ENCODE measurements around the gene GRB7.
A peak's percentile ranks its signal among the peaks of the same experiment; 100 is the strongest.
"Not testable (repeated sequence)": the region's sequence is repeated elsewhere in the genome, so short reads cannot be mapped to it uniquely, and the experiment has no call there.

Gene GRB7

DNA sequence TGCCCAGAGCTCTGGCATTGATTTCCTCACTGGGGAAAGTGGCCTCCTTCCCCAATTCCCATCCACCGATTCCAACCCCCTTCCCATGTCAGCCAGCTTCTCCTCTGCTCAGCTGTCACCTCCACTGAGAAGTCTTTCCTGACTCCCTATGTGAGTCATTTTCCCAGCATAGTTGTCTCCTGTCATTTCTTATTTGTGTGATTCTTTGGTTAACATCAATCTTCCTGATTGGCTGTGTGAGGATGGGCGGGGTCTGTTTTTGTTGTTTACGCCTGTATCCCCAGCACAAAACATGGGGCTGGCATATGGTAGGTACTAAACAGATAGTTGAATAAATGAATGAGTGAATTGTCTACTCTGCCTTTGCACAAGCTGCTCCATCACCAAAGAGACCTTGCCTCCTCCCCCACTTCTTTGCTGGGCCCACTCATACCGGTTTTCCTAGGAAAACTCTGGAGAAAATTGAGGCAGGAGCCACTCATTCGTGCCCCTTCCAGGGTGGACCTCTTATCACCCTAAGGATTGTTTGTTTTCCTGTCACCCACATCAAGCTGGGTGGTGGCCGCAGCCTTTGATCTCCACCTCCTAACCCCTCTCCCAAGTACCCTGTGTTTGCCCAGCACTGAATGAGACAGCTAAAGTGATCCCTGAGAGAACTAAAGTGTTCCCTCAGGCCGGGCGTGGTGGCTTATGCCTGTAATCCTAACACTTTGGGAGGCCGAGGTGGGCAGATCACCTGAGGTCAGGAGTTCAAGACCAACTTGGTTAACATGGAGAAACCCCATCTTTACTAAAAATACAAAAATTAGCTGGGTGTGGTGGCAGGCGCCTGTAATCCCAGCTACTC lies 1.2 kb upstream of the GRB7 start:
- DNase-seq (ENCODE audit: low spot score), result no peak

DNA sequence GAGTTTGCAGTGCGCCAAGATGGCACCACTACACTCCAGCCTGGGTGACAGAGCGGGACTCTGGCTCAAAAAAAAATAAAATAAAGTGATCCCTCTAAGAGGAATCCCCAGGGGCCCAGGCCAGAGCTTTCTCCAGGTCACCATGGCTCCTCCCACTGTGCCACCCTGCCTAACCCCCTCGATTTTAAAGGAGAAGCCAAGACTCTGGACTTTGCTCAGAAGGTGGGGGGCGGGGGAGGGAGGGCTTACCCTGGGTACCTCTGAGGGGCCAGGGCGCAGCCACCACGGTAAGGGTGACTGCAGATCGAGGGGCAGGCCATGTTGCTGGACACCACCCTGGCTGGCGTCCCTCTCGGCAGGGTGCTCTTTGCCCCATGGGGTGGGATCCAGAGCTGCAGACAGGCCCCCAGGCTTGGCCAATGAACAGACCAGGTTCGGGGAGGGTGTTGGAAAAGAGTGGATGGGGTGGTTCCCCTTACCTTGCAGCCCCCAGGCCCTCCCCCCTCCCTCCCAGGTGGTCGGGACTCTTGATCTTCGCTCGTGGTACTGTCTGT lies 455 bp upstream of the GRB7 start:
- no peak for DNase-seq (ENCODE audit: low spot score)

DNA sequence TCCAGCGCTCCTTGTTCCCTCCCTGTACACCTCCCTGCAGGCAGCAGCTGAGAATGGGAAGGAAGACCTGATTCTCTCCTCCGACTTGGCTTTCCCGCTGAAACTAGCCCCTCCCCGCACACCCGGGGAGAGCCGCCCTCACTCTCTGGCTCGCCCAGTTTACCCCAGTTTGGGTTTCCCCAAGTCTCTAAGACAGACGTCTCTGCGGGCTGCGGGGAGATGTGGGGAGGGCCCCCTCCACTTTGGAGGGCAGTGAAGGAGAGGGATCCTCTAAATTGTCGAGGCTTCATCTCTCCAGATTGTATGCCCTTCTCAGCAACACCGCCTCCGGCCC lies 797 bp downstream of the GRB7 start:
- no peak for DNase-seq (ENCODE audit: low spot score)

- peak; percentile 69 for DNase-seq (ENCODE audit: low spot score)
These were observed 1.5 kb downstream of the GRB7 start for GRCh38 chr17:39738983-39739884.

DNA sequence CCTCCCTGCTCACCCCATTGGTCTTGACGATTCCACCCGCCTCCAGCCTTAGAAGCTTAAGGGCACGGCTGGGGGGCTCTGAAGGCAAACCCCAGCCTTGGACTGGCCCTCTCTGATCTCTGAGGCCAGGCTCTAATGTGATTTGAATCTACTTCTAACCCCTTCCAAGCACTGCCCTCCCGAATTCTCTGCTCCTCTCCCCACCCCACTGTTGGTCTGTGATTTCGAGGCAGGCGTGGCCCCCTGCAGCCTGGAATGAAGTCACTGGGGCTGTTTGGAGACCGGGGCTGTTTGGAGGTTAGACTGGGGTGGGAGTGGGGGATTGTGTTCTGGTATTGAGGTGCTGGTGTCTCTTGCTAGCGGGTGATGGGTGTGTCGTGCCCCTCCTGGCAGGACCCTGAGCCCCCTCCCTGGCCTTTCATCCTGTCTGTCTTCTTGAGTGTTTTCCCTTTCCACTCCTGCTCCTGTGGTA lies 2.2 kb downstream of the GRB7 start:
- no peak for DNase-seq (ENCODE audit: low spot score)

DNA sequence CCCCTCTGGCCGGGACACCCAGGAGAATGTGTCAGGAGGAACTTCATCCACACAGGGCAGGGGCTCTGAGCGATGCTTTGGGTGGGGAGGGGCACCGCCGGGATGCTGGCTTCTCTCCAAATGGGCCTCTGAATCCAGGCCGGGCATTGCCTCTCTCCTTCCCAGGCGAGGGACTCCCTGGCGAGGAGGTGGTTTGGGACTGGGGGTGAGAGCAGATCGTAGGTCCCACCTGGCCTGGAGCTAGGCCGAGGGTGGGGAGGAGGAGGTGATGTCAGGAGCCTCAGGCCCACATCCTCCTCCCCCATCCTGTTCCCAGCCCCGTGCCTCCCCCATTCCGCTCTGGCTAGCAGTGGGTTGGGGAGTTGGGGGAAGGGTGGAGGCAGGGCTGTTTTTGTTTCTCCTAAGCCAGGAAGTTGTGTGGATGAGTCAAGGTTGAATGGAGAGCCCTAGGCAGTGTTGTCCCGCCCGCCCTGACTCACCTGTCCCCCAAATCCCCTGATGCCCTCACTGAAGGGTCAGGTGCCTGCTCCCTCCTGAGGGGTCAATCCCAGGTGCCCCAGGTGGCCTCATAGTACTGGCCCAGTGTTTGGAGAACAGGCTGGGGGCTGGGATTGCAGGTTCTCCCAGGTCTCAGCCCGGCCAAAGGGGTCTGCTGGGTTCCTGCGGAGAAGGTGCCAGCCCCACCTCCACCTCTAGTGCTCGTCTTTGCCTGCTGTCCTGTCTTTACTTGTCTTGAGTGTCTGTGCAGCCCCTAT lies 2.8 kb downstream of the GRB7 start:
- DNase-seq (ENCODE audit: low spot score), result peak; percentile 47

- no peak for DNase-seq (ENCODE audit: low spot score)
These were observed 4.6 kb downstream of the GRB7 start for GRCh38 chr17:39742126-39742855.

DNA sequence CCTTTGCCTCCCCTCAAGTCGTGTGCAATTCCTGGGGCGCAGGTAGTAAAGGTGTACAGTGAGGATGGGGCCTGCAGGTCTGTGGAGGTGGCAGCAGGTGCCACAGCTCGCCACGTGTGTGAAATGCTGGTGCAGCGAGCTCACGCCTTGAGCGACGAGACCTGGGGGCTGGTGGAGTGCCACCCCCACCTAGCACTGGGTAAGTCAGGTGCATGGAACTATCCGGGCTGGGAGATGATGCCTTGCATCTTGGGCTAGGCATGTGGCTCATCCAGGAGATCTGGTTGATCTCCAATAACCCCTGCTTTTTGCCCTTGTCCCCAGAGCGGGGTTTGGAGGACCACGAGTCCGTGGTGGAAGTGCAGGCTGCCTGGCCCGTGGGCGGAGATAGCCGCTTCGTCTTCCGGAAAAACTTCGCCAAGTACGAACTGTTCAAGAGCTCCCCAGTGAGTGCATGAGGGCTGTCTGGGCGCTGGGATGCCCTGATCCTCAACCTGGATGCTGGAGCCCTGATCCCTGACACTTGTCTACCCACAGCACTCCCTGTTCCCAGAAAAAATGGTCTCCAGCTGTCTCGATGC lies 5.2 kb downstream of the GRB7 start:
- no peak for DNase-seq (ENCODE audit: low spot score)

DNA sequence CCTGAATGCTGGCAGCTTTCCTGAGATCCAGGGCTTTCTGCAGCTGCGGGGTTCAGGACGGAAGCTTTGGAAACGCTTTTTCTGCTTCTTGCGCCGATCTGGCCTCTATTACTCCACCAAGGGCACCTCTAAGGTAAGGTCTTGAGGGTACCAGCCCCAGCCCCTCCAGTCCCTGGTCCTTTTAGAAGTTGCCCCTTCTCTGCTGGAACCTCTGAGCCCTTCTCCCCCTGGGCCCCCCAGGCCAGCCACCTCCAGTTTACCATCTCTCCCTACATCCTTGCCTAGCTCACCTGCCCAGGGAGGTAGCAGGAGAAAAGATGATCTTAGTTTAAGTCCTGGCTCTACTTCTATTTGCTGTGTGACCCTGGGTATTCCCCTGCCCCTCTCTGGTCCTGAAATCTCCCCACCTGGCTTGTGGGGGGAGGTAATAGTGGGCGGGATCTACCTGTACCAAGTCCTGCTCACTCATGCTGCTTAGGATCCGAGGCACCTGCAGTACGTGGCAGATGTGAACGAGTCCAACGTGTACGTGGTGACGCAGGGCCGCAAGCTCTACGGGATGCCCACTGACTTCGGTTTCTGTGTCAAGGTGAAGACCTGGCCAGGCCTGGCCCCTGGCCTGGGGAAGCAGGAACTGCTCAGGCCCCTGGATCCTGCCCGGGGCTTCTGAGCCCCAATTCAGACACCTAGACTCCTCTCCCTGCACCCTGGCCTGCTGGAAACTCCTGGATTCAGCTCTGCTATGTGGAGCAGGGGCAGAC lies 6.5 kb downstream of the GRB7 start:
- no peak for DNase-seq (ENCODE audit: low spot score)

GRCh38 chr17:39744836-39745215 lies 7.1 kb downstream of the GRB7 start:
- no peak for DNase-seq (ENCODE audit: low spot score)

DNA sequence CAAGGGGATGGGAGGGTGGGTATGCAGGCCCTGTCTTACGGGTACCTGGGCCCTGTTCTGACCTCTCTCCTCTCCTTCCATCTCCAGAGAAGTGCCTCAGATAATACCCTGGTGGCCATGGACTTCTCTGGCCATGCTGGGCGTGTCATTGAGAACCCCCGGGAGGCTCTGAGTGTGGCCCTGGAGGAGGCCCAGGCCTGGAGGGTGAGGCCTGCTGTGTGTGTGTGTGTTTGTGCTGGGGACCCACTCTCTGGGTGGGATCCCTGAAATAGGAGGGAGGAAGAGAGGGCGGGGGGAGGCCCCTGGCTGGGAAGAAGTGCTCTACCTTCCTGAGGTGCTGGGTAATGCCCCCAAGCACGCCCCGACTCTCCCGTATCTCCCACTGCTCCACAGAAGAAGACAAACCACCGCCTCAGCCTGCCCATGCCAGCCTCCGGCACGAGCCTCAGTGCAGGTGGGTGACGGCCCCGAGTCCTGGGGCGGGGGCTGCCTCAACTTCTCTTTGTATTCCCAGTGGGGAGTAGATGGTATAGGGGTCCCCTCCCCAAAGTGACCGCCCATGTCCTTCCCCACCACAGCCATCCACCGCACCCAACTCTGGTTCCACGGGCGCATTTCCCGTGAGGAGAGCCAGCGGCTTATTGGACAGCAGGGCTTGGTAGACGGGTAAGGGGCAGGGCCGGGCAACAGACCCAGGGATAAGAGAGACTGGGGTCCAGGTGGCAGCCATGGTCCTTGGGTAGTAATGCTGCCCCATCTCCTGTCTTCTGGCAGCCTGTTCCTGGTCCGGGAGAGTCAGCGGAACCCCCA lies 7.8 kb downstream of the GRB7 start:
- DNase-seq (ENCODE audit: low spot score), result no peak

DNA sequence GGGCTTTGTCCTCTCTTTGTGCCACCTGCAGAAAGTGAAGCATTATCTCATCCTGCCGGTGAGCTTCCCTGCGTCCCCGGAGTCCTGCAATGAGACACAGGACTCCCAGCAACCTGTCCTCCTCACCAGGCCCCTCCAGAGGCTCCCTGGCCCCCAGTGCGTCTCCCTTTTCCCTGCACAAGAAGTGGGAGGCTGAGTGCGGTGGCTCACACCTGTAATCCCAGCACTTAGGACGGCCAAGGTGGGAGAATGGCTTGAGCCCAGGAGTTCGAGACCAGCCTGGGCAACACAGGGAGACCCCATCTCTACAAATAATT lies 8.4 kb downstream of the GRB7 start:
- DNase-seq (ENCODE audit: low spot score), result no peak

DNA sequence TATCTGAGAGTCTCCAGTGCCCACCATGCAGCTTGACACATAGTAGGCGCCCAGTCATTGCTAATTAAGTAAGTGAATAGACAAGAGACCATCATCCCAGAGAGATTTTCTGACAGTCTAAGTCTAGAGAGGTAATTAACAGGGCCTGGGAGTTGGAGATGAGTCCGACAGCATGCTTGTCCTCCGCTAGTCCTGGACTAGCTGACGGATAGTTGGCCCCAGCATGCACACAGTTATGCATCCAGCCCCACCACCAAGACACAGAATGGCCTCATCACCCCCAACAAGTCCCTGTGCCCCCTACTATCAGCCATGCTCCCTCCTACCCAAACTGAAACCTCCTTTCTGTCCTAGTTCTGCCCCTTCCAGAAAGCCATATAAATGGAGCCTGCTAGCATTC lies 10.0 kb downstream of the GRB7 start:
- DNase-seq (ENCODE audit: low spot score), result no peak

DNA sequence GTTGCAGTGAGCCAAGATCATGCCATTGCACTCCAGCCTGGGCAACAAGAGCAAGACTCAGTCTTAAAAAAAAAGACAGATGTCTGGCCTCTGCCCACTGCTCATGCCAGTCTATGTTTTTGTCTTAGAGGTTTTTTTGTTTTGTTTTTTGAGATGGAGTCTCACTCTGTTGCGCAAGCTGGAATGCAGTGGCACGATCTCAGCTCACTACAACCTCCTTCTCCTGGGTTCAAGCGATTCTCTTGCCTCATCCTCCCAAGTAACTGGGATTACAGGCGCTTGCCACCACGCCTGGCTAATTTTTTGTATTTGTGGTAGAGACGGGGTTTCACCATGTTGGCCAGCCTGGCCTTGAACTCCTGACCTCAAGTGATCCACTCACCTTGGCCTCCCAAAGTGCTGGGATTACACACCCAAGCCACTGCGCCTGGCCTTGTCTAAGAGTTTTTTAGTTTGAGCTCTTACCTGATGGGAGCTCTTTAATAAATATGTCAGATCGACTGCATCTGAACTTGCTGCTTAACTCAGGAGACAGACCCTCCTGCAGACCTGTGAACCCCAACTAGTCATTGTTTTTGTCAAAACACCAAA lies 10.8 kb downstream of the GRB7 start:
- not testable (repeated sequence) for DNase-seq (ENCODE audit: low spot score)

DNA sequence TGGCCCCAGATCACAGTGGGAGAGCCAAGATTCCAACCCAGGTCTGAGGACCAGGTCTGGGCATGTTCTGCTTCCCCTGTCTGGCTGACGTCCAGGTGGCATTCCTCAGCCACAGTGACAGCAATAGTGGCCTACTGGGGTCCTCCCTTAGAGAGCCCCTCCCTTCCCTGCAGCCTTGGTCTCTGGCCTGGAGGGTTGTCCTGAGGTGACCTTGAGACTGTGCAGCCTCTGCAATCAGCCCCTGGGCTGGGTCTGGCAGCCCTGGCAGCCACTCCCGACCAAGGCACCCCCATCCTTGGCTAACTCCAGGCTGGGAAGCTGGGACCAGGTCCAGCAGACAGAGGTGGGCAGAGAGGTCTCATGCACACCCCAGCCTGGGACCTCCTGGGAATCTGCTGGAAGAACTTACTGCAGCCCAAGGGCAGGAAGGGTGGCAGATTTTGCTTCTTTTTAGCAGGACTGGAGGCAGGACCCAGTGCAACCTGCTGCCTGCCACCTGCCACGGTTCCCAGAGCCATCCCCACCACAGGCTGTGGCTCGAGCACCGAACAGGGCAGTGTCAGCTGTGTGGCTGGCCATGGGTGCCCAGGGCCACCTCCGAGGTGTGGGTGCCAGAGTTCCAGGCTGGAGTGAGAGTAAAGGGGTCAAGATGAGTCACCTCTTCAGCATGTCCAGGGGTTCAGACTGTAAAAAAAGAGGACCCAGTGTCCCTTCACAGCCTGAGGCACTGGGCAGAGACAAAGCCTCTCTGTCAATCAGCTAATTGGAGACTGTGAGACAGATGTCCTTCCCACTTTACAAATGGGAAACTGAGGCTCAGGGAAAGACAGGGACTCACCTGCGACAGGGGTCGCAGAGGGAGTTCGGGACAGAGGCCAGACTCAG lies 12.6 kb downstream of the GRB7 start:
- DNase-seq (ENCODE audit: low spot score), result no peak

GRCh38 chr17:39751016-39751543 lies 13.3 kb downstream of the GRB7 start:
- no peak for DNase-seq (ENCODE audit: low spot score)

- no peak for DNase-seq (ENCODE audit: low spot score)
These were observed 13.9 kb downstream of the GRB7 start for GRCh38 chr17:39751637-39752036.

Data from AG08396 (cell line).